Stimulated activated CD4-positive, alpha-beta T cell treated with anti-CD3 and anti-CD28 coated beads, Interleukin-2, amount 100 ng/mL, for 24 hours (primary cell): ENCODE data around the gene RBM28.

Experiments
- DNase-seq, 2 donors: peaks; one replicate each; pipeline ENCODE4 v3.0.0-alpha.2; 2020

The RBM28 gene, protein sequence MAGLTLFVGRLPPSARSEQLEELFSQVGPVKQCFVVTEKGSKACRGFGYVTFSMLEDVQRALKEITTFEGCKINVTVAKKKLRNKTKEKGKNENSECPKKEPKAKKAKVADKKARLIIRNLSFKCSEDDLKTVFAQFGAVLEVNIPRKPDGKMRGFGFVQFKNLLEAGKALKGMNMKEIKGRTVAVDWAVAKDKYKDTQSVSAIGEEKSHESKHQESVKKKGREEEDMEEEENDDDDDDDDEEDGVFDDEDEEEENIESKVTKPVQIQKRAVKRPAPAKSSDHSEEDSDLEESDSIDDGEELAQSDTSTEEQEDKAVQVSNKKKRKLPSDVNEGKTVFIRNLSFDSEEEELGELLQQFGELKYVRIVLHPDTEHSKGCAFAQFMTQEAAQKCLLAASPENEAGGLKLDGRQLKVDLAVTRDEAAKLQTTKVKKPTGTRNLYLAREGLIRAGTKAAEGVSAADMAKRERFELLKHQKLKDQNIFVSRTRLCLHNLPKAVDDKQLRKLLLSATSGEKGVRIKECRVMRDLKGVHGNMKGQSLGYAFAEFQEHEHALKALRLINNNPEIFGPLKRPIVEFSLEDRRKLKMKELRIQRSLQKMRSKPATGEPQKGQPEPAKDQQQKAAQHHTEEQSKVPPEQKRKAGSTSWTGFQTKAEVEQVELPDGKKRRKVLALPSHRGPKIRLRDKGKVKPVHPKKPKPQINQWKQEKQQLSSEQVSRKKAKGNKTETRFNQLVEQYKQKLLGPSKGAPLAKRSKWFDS

DNA sequence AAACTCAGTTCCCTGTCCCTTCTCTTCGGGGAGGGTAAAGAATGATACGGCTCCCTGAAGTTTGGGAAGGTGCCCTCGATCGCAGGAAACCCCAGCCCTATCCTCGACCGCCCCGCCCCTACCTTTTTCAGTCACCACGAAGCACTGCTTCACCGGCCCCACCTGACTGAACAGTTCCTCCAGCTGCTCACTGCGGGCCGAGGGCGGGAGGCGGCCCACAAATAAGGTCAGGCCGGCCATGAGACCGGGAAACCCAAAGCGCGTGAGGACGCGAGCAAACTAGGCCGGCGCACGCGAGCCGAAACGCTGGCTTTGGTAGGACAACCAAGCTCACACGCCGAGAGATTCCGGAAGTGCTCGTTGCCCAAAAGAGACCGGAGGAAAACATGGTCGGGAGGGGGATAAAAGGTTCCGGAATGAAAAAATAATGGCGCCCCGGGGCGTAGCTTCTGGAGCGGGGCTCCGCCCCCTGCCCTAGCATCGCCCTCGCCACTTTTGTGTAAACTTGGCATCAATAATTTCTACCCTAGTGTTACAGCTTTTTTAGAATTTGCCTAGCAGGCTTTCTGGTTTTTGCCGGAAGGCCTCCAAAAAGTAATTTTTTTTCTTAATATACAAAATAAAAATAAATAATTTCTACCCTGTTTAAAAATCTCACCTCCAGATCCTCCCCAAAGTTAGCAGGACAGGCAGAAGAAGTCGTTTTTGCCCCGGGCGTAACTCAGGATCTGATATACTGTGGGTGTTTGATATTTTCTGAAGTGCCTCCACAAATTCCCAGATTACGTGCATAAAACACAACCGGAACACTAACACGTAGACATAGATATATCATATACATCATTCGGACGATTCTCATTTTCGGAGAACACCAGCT is at the start of gene RBM28:
Gene RBM28 (minus strand): TSS at position 355 of the 877 bp plus-strand sequence. CDS start 115 bp downstream, at position 240.
- DNase-seq = peak; percentile 83 to 85

DNA sequence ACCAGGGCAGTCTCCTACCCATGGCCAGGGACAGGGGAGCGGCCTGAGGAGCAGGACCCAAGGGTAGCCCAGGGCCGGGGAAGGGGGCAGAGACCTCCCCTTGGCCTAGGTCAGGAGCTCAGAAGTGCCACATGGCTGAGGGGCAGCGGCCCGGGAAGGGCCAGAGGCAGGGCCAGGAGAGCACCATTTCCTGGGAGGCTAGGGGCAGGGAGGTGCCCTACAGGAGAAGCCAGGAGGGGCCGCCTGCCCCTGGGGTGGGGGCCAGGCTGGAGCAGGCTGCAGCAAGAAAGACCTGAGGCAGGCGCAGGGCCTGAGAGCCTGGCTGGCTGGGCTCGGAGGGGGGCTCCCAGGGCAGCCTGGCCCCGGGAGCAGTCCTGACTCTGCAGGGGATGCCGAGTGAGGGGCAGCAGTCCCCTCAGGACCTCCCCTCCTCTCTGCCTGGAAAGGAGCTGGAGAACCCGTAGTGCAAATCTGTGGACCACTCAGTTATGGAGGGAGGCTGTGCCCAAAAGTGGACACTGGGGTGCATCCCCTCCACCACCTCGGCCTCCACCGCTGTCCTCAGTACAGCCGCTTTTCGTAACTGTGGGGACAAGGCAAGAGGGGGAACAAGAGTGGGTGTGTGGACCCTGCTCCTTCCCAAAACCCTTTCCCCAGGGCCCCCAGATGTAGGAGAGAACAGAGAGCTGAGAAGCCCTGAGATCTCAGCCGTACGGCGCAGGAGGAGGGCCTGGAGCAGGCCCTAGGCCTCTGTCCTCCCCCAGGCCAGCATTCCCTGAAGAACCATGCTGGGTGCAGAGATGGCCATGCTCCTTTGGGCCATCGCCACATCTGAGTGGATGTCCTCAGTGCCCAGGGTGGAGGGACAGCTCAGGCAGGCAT is 49.0 kb upstream of the RBM28 start:
- no peak for DNase-seq

DNA sequence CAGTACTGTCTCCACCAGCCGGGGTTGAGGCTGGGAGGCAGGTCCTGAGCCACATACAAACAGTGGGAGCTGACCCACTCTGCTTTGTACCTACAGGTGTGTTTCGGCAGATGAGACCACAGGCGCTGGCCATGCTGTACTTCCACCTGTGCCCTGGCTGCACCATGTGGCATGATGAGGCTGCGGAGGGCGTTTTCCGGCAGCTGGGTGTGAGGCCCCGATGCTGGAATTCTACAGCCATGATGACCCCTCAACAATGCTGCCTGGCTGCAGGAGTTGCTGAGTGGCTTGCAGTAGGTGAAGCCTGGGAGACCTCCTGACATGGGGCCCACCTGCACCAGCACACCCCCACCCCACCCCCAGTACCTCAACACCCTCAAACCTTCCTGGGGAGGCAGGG is 48.1 kb upstream of the RBM28 start:
- no peak for DNase-seq

DNA sequence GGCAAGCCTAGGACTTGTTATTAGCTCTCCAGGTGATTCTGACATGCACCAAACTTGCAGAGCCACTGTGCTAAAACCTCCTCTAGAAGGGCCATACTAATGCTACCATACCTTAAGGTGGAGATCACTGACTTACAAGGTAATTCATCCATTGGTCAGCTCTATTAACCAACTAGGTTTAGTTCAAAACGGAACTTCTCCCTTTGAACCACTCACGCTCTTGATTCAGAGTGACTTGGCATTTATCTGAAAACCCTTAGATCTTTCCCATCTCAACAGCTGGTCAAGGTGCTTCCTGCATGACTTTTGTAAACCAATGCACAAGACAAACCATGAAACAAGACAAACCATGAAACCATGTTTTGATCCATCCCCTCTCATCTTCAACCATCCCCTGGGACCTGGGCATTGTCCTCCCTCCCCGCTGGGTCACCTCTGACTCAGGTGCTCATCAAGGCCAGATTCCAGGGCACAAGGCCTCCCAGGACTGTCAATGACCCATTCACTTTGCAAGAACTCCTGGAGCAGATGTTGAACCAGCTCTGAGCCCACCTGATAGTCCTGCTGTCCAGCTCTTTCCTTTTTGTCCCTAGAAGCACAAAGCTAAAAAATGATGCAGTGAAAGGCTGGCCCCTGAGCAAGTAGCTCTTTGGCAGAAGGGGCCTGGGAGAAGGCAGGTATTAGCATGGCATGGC is 47.3 kb upstream of the RBM28 start:
- no peak for DNase-seq

DNA sequence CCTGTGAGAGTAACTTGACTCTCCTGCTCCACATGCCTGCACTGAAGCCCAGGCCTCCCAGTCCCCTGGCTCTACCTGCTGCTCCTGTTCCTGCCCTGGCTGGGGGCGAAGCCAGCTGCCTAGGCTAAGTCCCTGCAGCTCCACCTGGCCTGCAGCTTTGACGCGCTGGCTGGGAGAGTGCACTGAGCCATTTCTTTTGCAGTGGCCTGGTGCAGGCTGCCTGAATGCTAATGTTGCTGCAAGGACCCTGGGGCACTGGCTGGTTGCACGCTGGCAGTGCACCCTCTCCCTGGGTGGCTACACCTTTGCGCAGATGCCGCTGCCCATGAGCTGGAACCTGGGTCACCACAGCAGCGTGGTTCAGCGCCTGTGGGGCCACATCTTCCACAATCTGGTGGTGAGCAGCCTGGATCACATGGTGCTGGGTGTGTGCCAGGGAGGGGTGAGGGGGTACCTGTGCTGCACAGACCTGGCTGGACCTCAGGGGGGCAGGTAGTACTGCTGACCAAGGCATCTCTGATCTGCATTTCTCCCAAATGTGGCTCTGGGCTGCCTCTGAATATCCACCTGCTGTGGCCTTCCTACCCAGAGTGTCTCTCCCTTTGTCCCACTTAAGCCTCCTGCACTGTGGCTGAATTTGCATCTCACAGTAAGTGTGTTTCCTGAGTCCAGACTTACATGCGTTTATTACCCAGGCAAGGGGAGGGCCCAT is 46.1 kb upstream of the RBM28 start:
- no peak for DNase-seq

DNA sequence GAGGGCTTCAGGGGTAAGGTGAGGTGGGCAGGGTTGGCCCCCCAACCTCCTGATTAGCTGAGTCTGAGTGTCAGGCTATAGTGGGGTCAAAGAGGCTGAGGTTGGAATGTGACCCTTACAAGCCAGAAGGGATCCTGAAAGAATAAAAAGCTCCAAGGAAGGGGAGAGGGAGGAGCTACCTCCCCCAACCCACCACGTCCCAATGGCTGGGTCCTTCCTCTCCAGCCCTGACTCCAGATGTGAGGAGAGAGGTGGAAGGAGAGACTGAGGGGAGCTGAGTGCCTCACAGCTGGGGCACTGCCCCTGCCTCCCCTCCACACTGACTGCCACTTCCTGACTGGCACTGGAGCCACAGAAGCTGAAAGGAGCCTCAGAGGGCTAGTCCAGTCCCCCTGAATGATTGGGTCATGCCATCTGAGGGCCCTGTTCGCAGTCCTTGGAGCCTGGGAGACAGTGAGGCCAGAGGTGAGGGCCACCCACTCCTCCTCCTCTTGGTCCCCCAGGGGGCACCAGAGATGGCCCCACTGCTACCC is 45.4 kb upstream of the RBM28 start:
- no peak for DNase-seq

DNA sequence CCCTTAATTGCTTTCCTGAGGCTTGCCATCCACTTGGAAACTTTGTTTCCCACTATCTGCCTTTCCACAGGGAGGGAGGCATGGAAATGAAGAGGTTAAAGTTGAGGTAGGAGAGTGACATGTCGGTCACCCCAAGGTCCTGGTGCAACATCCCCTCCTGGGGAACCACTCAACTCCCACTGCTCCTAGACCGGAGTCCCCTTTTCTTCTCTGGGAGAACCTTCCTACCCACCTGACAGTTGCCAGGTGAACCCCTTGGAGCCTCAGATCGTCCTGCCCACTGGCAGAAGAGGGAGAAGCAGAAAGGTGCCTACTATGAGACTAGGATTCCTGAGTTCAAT is 44.4 kb upstream of the RBM28 start:
- no peak for DNase-seq

DNA sequence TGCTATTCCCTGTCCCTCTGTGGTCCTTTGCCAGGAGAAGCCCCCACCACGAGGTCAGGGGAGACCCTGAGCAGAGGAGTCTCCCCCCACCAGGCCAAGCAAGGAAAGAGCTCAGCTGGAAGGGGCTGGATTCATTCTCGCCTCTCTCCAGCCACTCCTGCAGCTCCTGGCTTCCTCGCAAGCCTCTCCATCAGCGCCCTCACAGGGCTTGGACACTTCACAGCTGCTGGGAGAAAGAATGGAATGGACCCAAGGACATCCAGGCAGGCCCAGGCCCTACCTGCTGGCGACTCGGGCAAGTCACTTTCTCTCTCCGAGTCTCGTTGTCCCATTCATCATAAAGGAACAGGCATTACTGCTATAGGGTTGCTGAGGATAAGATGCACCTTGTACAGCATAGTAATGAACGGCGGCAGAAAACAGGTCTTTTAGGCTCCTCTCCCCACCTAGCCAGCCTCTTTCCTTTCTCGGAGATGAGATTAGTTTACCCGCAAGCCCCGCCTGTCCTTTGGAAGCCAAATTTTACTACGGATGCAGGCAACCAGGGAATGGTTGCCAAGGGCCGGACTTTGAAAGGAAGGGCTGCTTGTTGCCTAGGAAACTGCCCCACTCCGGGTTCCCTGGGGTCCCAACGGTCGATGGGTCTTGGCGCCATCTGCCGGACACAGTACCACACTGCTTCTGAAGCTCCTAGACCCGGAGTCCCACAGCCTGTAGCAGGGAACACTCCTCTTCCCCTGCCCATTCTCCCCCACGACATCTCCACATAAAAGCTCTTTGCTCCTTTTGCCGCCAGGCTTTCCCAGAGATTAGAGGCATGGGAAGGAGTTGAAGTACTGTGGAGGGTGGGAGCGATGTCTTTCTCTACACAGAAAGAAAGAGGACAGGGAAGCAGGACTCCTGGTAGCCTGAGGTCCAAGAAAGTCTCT is 43.8 kb upstream of the RBM28 start:
- DNase-seq = peak; percentile 77 to 80

DNA sequence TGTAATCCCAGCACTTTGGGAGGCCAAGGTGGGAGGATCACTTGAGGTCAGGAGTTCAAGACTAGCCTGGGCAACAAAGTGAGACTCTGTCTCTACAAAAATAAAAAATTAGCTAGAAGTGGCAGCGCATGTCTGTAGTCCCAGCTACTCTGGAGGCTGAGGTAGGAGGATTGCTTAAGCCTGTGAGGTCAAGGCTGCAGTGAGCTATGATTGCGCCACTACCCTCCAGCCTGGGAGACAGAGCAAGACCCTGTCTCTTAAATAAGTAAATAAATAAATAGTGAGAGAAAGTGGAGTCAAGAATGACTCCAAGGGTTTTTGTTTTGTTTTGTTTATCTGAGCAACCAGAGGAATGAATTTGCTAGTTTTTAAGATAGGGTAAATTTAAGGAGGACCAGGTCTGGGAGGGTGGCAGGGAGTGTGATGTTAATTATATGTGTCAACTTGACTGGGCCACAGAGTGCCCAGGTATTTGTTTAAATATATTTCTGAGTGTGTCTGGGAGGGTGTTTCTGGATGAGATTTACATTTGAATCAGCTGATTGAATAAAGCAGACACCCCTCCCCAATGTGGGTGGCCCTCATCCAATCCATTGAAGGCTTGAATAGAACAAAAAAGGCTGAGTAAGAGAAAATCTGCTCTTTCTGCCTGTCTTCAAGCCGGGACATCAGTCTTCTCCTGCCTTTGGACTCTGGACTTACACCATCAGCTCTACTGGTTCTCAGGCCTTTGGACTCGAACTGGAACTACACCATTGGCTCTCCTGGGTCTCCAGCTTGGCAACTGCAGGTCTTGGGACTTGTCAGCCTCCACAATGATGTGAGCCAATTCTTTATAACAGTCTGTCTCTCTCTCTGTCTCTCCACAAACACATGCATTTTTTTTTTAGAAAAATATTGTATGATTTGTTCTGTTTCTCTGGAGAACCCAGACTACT is 42.5 kb upstream of the RBM28 start:
- DNase-seq = no peak

DNA sequence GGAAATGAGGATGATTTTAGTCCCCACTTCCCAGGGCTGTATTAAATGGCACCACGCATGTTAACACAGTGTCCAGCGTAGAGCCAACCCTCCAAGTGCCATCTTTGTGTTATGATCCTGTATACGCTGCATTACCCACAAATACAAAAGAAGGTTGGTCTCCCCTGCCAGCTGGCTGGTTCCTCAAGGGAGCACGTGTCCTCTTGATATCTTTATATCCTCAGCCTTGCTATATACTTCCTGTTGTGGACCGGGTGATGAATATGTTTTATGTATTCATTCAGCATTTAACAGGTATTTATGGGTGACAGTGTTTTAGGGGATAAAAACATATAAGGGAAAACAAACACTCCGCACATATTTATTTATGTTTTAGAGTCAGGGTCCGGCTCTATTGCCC is 41.0 kb upstream of the RBM28 start:
- no peak for DNase-seq

DNA sequence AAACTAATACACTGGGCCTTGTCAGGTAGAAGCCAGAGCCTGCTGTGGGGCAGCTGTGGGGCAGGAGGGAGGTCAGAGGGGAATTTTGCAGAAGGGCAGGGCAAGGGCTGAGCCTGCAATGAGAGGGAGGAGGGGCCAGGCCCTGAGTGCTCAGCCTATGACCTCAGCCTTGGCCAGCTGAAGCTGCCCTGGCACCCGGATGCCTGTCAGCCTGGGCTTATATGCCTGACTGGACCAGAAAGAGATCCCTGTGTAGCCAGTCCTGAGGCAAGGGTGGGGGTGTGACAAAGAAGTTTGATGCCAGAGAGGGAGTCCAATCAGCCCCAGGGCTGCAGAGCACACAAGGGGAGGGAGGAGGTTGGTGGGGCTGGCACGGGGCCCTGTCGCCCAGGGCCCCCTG is 40.1 kb upstream of the RBM28 start:
- DNase-seq = no peak

DNA sequence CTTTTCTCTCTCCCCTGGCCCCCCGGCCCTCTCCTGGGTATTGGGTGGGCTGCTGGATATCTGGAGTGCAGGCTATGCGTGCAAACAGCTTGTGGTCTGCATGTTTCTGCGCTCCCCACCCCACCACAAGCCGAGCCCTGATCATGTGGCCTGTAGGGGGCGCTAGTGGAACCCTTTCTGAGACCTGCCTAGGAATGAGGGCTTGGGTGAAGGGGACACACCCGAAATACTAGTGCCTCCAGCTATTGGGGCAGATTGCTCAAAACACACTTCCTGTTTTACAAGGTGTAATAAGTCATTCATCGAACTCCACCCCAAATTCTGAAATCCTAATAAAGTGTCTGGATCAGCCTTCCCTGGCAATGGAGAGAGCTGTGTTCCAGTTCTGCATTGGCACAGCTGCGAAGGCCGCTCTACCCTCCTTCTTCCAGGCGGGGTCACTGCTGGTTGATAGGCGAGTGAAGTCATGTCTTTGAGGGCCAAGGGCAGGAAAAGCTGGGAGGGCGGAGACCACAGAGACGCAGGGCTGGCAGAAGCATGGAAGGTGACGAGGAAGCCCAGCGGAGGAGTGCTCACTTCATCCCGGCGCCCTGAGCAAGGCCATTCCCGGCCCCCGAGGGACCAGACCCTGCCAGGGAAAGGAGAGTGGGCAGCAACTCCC is 37.6 kb upstream of the RBM28 start:
- peak; percentile 55 to 68 for DNase-seq

DNA sequence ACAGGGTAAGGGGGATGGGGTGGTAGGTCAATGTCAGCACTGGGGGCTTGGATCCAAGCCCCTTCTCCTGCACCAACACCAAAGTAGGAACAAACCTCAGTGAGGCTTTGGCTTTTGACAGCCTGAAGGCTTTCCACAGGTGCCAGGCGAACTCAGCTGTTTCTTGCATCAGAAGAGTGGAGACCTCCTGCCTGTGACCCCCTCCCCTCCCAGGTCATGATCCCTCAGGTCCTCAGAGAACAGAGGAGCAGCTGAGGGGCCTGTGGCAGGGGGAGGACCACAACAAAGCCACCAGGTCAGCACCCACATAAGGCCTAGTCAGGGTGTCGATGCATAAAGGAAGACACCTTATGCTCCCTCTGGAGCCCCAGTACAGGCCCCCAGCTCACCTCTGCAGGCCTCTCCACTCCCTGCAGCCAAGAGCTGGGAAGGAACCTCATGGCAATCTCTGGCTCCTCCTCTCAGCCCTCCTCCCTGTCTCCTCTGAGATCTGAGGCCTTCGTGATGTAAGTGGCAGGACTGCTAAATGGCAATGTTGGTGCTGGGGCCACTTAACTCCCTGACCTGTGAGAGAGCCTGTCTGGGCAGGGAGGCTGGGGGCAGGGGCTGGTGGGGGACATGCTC is 36.9 kb upstream of the RBM28 start:
- DNase-seq = no peak

DNA sequence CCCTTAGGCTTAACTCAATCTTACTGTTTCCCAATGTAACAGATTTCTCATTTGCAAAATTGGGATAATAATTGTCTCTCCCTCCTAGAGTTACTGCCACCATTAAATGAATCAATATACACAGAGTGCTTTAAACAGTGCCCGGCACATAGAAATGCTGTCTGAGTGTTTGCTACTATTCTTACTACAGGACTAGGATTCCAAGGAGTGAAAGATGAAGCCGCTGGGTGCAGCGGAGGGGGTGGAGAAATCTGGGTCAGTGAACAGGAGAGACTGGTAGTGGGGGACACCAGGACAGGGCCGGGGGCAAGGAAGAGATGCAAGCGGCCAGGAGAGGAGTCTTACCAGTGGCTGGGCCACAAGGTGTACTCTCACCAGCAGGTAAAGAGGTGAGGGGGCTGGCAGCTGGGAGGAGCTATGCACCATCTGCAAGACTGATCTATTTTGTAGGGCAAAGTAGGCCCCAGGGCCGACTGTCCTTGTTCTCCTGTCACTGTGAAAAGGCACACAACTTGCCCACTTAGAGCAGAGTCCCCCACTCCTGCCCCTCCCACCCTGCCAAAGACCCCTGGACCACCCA is 36.3 kb upstream of the RBM28 start:
- no peak for DNase-seq

DNA sequence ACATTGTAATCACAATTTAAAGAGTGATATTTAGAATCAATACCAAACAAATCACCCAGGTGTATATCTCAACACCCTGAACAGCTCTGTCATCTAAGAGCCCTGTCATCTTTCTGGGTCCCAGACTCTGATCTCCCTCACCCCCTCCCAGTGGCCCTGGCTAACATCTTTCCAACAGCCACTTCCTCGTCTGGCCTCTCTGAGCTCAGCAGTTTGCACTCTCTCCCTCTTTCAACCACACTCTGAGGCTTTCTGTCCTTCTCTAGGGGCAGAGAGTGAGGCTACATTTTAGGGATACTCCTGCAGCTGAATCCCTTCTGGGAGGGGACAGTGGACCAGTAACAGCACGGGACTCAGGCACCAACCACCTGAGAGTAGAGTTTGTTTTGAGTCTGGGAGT is 34.9 kb upstream of the RBM28 start:
- no peak for DNase-seq

DNA sequence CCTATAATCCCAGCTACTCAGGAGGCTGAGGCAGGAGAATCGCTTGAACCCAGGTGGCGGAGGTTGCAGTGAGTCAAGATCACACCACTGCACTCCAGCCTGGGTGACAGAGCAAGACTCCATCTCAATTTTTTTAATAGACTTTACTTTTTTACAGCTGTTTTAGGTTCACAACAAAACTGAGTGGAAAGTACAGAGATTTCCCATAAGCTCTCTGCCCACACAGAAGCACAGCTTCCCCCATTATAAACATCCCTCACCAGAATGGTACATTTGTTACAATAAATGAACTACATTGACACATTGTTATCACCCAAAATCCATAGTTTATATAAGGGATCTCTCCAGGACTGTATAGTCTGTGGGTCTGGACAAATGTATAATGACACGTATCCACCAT is 32.4 kb upstream of the RBM28 start:
- DNase-seq = no peak

DNA sequence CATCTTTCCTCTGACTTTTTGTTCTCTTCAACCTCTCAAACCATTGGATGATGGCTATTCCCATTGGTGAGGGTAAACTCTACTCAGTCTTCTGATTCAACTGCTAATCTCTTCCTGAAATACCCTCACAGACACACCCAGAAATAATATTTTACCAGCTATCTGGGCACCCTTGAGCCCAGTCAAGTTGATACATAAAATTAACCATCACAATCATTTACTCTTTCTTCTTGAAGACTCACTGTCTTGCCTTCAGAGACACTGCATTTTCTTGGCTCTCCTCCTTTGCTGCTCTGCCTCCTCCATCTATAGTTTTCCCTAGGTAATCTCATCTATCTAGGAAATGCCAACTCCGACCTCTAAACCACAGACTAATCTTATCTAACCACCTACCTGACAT is 30.3 kb upstream of the RBM28 start:
- DNase-seq = no peak
